Measurements from ENCODE around the gene NKX6-1. TPM values are rescaled to one million over a fixed set of nuclear protein-coding genes. Genes with fewer than 3 reads are reported as not detected.
A peak's percentile ranks its signal among the peaks of the same experiment; 100 is the strongest.

NKX6-1 gene
- total RNA-seq, 1 experiment from 2014 or later = 0.68 TPM

DNA sequence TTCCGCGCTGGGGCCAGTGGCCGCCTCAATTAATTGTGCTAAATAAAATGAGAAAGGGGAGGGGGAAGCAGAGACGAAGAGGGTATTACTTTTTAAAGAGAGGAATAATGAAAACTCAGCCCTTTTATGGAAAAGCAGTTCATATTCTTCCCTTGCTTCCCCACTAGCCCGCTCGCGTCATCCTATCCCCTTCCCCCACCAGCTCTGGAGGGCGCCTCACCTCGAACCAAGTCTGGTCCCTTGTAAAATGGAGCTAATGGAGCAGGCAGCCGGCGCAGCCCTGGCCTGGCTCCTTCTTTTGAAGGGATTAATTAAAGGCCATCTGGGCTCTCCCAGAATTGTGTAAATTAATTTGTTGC lies 511 bp upstream of the NKX6-1 start:
- intact Hi-C loops (cut with micrococcal nuclease) = no loop called here
- Mint-ChIP-seq H3K27ac (ENCODE audit: low read depth, unreplicated experiment) (no peak overlapping the region), H3K27me3 (ENCODE audit: insufficient read depth, unreplicated experiment) (peaks cover 61% of the 10 kb centered on the region), H3K36me3 (ENCODE audit: insufficient read depth, unreplicated experiment) (no peaks in the 10 kb centered on the region), H3K4me1 (ENCODE audit: insufficient read depth, unreplicated experiment) (peaks cover 6% of the 10 kb centered on the region), H3K9me3 (ENCODE audit: unreplicated experiment) (no peaks in the 10 kb centered on the region), H3K4me3 (ENCODE audit: unreplicated experiment) (peak overlapping the region; percentile 76)
- CTCF ChIA-PET = interaction anchor here (0.6 to 1.6 kb wide), 7 partner anchors 27 to 991 kb away, joined by 3 to 12 read pairs (median 3); no protein-coding TSS in a partner anchor
- no peak for DNase-seq (ENCODE audit: unreplicated experiment)
- TF ChIP-seq, protein P1, sequence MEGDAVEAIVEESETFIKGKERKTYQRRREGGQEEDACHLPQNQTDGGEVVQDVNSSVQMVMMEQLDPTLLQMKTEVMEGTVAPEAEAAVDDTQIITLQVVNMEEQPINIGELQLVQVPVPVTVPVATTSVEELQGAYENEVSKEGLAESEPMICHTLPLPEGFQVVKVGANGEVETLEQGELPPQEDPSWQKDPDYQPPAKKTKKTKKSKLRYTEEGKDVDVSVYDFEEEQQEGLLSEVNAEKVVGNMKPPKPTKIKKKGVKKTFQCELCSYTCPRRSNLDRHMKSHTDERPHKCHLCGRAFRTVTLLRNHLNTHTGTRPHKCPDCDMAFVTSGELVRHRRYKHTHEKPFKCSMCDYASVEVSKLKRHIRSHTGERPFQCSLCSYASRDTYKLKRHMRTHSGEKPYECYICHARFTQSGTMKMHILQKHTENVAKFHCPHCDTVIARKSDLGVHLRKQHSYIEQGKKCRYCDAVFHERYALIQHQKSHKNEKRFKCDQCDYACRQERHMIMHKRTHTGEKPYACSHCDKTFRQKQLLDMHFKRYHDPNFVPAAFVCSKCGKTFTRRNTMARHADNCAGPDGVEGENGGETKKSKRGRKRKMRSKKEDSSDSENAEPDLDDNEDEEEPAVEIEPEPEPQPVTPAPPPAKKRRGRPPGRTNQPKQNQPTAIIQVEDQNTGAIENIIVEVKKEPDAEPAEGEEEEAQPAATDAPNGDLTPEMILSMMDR (IDR thresholded peaks at IDR 0.05; ENCODE audit: unreplicated experiment) = no peak
- BruUV-seq (replicated peaks) = no TSS peak
- POLR2A ChIA-PET = interaction anchor here (0.5 kb wide), 1 partner anchor 351 kb away, joined by 3 read pairs; no protein-coding TSS in a partner anchor

DNA sequence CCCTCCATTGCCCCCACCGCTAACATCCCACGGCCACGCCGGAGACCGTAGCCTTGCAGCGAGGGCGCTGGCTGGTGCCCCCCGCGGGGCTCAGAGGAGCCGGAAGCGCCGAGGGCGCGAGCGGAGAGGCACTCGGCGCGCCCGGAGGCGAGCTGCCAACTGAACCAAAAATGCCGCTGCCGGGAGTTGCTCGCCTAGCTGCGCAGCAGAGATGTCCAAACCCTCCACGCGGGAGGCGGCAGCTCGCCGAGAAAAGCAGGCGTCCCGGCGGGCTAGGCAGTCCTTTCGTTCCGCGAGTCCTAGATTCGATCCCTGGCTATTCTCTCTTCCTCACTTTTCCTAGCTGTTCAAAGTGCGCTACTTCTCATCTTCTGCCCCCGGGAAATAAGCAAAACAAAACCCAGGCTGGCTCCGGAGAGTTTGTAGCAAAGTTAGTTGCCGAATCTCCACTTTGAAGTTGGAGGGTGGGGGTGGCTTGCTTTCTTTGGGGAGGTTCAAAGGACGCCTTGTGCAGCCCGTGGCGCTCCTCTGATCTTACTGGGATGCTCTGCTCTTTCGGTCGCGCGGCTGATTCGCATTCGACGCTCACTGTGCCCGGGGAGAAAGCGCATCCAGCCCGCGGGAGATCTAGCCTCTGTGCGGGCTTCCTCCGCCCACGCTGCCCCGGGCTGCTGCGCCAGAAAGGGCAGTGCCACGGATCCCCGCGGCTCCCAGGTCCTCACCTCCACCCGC lies 723 bp downstream of the NKX6-1 start:
- no TSS peak for BruUV-seq (replicated peaks)
- ChIA-PET CTCF (interaction anchor here (0.8 kb wide), 1 partner anchor 729 kb away, joined by 3 read pairs; no protein-coding TSS in a partner anchor), POLR2A (interaction anchor here (0.9 kb wide), 1 partner anchor 9 kb away, joined by 3 read pairs; no protein-coding TSS in a partner anchor)
- Mint-ChIP-seq H3K9me3 (ENCODE audit: unreplicated experiment) (no peaks in the 10 kb centered on the region), H3K27ac (ENCODE audit: low read depth, unreplicated experiment) (no peak overlapping the region), H3K27me3 (ENCODE audit: insufficient read depth, unreplicated experiment) (peaks cover 53% of the 10 kb centered on the region), H3K4me1 (ENCODE audit: insufficient read depth, unreplicated experiment) (no peaks in the 10 kb centered on the region), H3K36me3 (ENCODE audit: insufficient read depth, unreplicated experiment) (no peaks in the 10 kb centered on the region), H3K4me3 (ENCODE audit: unreplicated experiment) (peak overlapping the region; percentile 76)
- TF ChIP-seq, protein P1 (IDR thresholded peaks at IDR 0.05; ENCODE audit: unreplicated experiment) = no peak
- DNase-seq (ENCODE audit: unreplicated experiment) = peak; percentile 38
- intact Hi-C loops (cut with micrococcal nuclease) = no loop called here

DNA sequence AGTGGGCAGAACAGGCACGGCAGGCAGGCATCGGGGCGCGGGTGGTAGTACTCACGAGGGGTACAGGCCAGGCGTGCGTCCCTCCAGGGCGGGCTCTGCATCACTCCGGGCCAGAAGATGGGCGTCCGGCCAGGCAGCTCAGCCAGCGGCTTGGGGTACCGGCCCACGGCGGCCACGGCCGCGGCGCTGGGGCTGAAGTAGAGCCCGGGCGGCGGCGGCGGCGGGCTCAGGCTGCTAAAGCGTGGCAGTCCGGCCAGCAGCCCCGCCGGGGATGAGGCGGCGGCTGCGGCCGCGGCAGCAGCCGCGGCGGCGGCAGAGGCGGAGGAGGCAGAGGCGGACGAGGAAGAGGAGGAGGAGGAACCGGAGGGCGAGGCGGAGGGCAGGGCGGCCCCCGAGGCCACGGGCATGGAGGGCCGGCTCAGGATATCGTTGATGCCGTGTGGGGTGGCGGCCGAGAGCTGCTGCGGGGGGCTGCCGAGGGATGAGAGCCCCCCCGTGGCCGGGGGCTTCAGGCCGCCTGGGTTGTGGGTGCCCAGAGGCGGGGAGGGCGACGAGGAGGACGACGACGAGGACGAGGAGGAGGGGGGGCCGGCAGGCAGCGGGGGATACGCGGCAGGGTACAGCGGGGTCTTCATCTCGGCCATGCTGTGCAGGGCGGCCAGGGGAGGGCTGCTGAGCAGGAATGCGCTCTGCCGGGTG lies 1.4 kb downstream of the NKX6-1 start:
- Mint-ChIP-seq H3K36me3 (ENCODE audit: insufficient read depth, unreplicated experiment) (no peaks in the 10 kb centered on the region), H3K9me3 (ENCODE audit: unreplicated experiment) (no peaks in the 10 kb centered on the region), H3K27ac (ENCODE audit: low read depth, unreplicated experiment) (no peak overlapping the region), H3K4me3 (ENCODE audit: unreplicated experiment) (peak overlapping the region; percentile 76), H3K4me1 (ENCODE audit: insufficient read depth, unreplicated experiment) (no peaks in the 10 kb centered on the region), H3K27me3 (ENCODE audit: insufficient read depth, unreplicated experiment) (peaks cover 47% of the 10 kb centered on the region)
- intact Hi-C loops (cut with micrococcal nuclease) = no loop called here
- POLR2A ChIA-PET = interaction anchor here (0.9 kb wide), 1 partner anchor 8 kb away, joined by 3 read pairs; no protein-coding TSS in a partner anchor
- TF ChIP-seq, protein P1 (IDR thresholded peaks at IDR 0.05; ENCODE audit: unreplicated experiment) = no peak
- no peak for DNase-seq (ENCODE audit: unreplicated experiment)
- CTCF ChIA-PET = interaction anchor here (0.8 kb wide), 1 partner anchor 728 kb away, joined by 3 read pairs; no protein-coding TSS in a partner anchor
- no TSS peak for BruUV-seq (replicated peaks)

All from MCF 10A (cell line).